T-cell (primary cell): ENCODE data around the gene ZFPM1. TPM values are rescaled to one million over a fixed set of nuclear protein-coding genes. Genes with fewer than 3 reads are reported as not detected.

Experiments used
- ATAC-seq, 4 experiments: fragments of 200-7000 bp in 3 of 4; fragments of 150-1000 bp in 1 of 4; cut with Tn5 transposase; replicated peaks in 1 of 4; 1 replicate in 3 of 4; 2 replicates in 1 of 4; pipeline ENCODE4 v1.10.0; 2021; ENCODE audit warnings: moderate library complexity in 3 of 4, mild to moderate bottlenecking in 2 of 4, moderate number of reproducible peaks in 1 of 4
- CTCF ChIA-PET, 2 donors: fragments of 300-600 bp; sonication (Branson Sonifier 250); formaldehyde crosslinking; loops; one replicate each; lab custom pipeline; 2022; ENCODE audit warnings: antibody characterized with exemption in 2 of 2; lab: Charles Lee
- POLR2A ChIA-PET, 2 donors: fragments of 300-600 bp; sonication (Branson Sonifier 250); formaldehyde crosslinking; loops; one replicate each; lab custom pipeline; 2022; ENCODE audit warnings: antibody characterized with exemption in 2 of 2; lab: Charles Lee
- DNase-seq, 35 experiments: peaks; one replicate each; pipeline versions ENCODE4 v3.0.0 to v3.0.0-alpha.2; 2013 to 2023
- H3K27ac ChIP-seq: one replicate; pipeline ENCODE4 v1.5.1; 2013; ENCODE audit warnings: low read length
- H3K27me3 ChIP-seq, 2 experiments: replicated peaks in 1 of 2; 1 replicate in 1 of 2; 2 replicates in 1 of 2; pipeline versions ENCODE4 v1.6.1 to v1.7.0; 2013; ENCODE audit warnings: low read length in 1 of 2, mixed read lengths in 1 of 2; ENCODE audit not compliant: control insufficient read depth in 2 of 2, insufficient read depth in 2 of 2; ENCODE audit errors: extremely low read depth in 1 of 2
- H3K36me3 ChIP-seq, 2 donors: 1 replicate in 1 of 2; 2 replicates in 1 of 2; pipeline versions ENCODE4 v1.6.1 to v1.7.0; 2013; ENCODE audit warnings: low read length in 1 of 2; ENCODE audit not compliant: control insufficient read depth in 2 of 2, insufficient read depth in 1 of 2; ENCODE audit errors: extremely low read depth in 1 of 2
- H3K4me1 ChIP-seq, 2 experiments: 1 replicate in 1 of 2; 2 replicates in 1 of 2; pipeline versions ENCODE4 v1.6.1 to v1.7.0; 2013; ENCODE audit warnings: low read length in 2 of 2, mixed read lengths in 1 of 2; ENCODE audit not compliant: insufficient read depth in 2 of 2, control insufficient read depth in 1 of 2; ENCODE audit errors: extremely low read depth in 1 of 2
- H3K4me3 ChIP-seq, 2 donors: 1 replicate in 1 of 2; 2 replicates in 1 of 2; pipeline versions ENCODE4 v1.5.1 to v1.7.0; 2013; ENCODE audit warnings: mild to moderate bottlenecking in 2 of 2, low read length in 1 of 2, moderate library complexity in 1 of 2; ENCODE audit not compliant: control insufficient read depth in 1 of 2; ENCODE audit errors: extremely low read depth in 1 of 2
- H3K9me3 ChIP-seq: 2 replicates; pipeline ENCODE4 v1.7.0; 2013
- H3K27ac Mint-ChIP-seq, 2 donors: one replicate each; pipeline ENCODE4 v1.8.0; 2020 to 2021; ENCODE audit warnings: mild to moderate bottlenecking in 2 of 2, mixed read lengths in 2 of 2
- H3K27me3 Mint-ChIP-seq, 2 donors: one replicate each; pipeline ENCODE4 v1.8.0; 2021 to 2022; ENCODE audit warnings: mixed read lengths in 2 of 2
- H3K36me3 Mint-ChIP-seq: one replicate; pipeline ENCODE4 v1.8.0; 2021; ENCODE audit warnings: mixed read lengths
- H3K4me1 Mint-ChIP-seq, 3 donors: one replicate each; pipeline ENCODE4 v1.8.0; 2020 to 2022; ENCODE audit warnings: mixed read lengths in 3 of 3, mild to moderate bottlenecking in 1 of 3
- H3K4me3 Mint-ChIP-seq, 3 donors: one replicate each; pipeline ENCODE4 v1.8.0; 2020 to 2022; ENCODE audit warnings: mild to moderate bottlenecking in 3 of 3, mixed read lengths in 3 of 3, moderate library complexity in 3 of 3
- H3K9me3 Mint-ChIP-seq, 3 donors: one replicate each; pipeline ENCODE4 v1.8.0; 2020 to 2022; ENCODE audit warnings: mixed read lengths in 3 of 3
- WGBS: methylation state at CpG from one replicate; pipeline ENCODE4 v1.1.5; 2013; ENCODE audit warnings: missing lambda C conversion rate; ENCODE audit not compliant: insufficient coverage; 5-methylcytosine and 5-hydroxymethylcytosine counted together
- total RNA-seq, 35 experiments: library from RNA in 6 of 35; stranded (reverse) in 6 of 35; fragments of 120-200 nt in 1 of 35; gene quantifications; one replicate each; pipeline versions ENCODE4 v1.2.1 to v1.2.4 and lab custom pipeline; 2013 to 2026

ZFPM1 gene
- total RNA-seq, 5 donors from 2014 or later (not counting 1 experiment from before 2014, with no cell fraction given) = 19.6 to 38.4 (median 33.1) TPM

DNA sequence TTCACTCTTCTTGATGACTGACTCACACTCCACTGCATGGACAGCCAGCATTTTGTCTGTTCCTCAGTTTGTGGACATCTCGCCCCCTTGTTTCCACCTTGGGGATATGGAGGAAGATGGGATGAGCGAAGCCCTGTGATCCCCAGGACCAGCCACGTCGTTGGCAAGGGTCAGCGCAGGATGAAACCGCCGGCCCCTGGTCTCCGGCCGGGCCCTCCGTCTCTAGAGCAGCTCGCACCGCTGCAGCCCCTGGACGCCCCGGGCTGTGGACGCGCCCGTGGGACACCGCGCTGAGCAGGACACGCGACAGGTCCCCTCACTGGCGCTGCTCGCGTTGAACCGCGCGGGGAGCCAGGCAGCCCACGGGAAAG, 116.5 kb downstream of the ZFPM1 start:
- H3K27me3 Mint-ChIP-seq = no peaks in the 10 kb centered on the region
- ChIA-PET CTCF (interaction anchor here (0.6 to 1.7 kb wide), 6 partner anchors 11 to 1121 kb away, joined by 3 to 10 read pairs (median 4); no protein-coding TSS in a partner anchor), POLR2A (interaction anchor here in 1 of 2 donors (0.7 to 1.8 kb wide), 3 partner anchors 28 to 540 kb away, joined by 3 to 16 read pairs (median 12); no protein-coding TSS in a partner anchor)
- no peaks in the 10 kb centered on the region for H3K36me3 Mint-ChIP-seq
- Histone ChIP-seq H3K4me3 (peak overlapping the region; percentile 56 to 76), H3K4me1 (peaks cover 9 to 31% of the 10 kb centered on the region in 2 experiments), H3K9me3 (no peaks in the 10 kb centered on the region), H3K27ac (peak overlapping the region; percentile 50), H3K27me3 (no peaks in the 10 kb centered on the region), H3K36me3 (peaks cover 0 to 19% of the 10 kb centered on the region in 2 donors)
- H3K27ac Mint-ChIP-seq = peak overlapping the region; percentile 78 to 88
- peak; percentile 27 to 52 (median 37) for ATAC-seq
- peak overlapping the region; percentile 72 to 83 (median 82) for H3K4me3 Mint-ChIP-seq
- DNase-seq = peak in 2 of 35 experiments; percentile 19 to 30
- no peaks in the 10 kb centered on the region for H3K9me3 Mint-ChIP-seq
- peaks cover 29 to 37% (median 36%) of the 10 kb centered on the region in 3 donors for H3K4me1 Mint-ChIP-seq
- whole genome bisulfite sequencing = 4% methylated on average over 24 of the region's 28 CpGs

DNA sequence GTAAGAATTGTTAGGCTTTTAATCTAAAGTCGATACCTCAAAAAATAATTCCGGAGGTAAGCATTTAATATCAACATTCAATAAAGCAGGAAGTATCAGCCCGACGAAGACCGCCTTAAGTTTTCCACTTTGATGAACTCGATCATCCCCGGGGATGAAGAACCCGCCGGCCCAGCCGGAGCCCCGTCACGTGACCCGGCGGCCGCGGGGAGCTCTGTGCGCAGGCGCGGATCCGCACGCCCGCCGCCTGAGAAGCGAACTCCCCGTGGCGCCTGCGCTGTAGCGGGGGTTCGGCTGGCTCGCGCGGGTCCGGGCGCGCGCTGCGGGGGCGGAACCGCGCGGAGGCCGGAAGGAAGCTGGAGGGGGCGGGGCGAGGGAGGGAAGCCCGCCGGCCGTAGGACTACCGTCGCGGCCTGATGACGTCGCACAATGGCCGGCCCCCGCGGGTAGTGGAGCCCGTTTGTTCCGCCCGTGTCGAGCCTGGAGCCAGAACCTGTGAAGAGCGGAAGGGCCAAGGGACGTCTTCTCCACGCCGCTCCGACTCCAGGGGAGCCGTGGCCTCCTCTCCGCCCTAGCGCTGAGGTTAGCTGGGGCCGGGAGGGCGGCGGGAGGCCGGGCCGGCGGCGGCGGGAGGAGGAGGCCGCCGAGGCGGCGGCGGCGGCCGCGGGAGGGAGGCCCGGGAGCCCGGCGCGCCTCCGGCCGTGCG, 117.1 kb downstream of the ZFPM1 start, which contains the start of gene ZC3H18:
TSS of gene ZC3H18 (plus strand) at position 419 of the 706 bp plus-strand sequence. CDS start 6,721 bp downstream, outside the sequence.
- ATAC-seq = peak; percentile 89 to 93 (median 92)
- ChIA-PET CTCF (interaction anchor here (0.5 to 1.7 kb wide), 11 partner anchors 11 to 1122 kb away, joined by 3 to 10 read pairs (median 4); partner anchors contain the start of gene ZNF778 (in 1 of the 2)), POLR2A (interaction anchor here in 1 of 2 donors (0.7 to 1.8 kb wide), 3 partner anchors 28 to 540 kb away, joined by 3 to 16 read pairs (median 12); no protein-coding TSS in a partner anchor)
- Mint-ChIP-seq H3K4me1 (peaks cover 29 to 37% (median 36%) of the 10 kb centered on the region in 3 donors), H3K4me3 (peak within 1 kb of the TSS; percentile 80 to 84 (median 82)), H3K9me3 (no peaks in the 10 kb centered on the region), H3K36me3 (peaks cover under 1% of the 10 kb centered on the region), H3K27me3 (no peaks in the 10 kb centered on the region), H3K27ac (peak within 1 kb of the TSS; percentile 78 to 88)
- Histone ChIP-seq H3K9me3 (no peaks in the 10 kb centered on the region), H3K4me3 (peak within 1 kb of the TSS; percentile 69 to 92), H3K27ac (peak within 1 kb of the TSS; percentile 64), H3K36me3 (peaks cover 0 to 20% of the 10 kb centered on the region in 2 donors), H3K27me3 (no peaks in the 10 kb centered on the region), H3K4me1 (peaks cover 9 to 31% of the 10 kb centered on the region in 2 experiments)
- DNase-seq = peak; percentile 92 to 100 (median 96)
- WGBS = under 1% methylated on average over 89 of the region's 90 CpGs

DNA sequence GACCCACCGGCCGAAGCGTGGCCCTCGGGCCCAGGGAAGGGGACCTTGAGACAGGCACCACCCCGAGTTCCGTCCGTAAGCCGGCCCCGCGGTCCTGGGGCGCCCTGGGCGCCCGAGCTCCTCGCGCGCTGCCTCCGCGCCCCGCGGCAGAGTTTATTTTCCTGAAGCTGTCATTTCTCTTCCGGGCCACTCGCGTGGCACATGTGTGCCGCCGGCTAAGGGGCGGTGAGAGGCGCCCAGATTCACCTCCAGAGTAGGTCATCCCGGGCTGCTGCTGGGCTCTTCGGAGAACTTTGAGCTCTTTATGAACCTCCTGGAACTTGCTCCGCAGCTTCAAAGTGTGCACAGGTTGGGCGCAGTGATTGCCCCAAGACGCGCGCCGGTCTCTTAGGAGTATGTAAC, 117.6 kb downstream of the ZFPM1 start:
- WGBS = under 1% methylated on average over 28 of the region's 35 CpGs
- Histone ChIP-seq H3K4me1 (peaks cover 9 to 31% of the 10 kb centered on the region in 2 experiments), H3K4me3 (peak overlapping the region; percentile 69 to 92), H3K36me3 (peaks cover 0 to 24% of the 10 kb centered on the region in 2 donors), H3K27me3 (no peaks in the 10 kb centered on the region), H3K27ac (peak overlapping the region; percentile 64), H3K9me3 (no peaks in the 10 kb centered on the region)
- POLR2A ChIA-PET = interaction anchor here in 1 of 2 donors (1.8 kb wide), 1 partner anchor 49 kb away, joined by 12 read pairs; no protein-coding TSS in a partner anchor
- Mint-ChIP-seq H3K27me3 (no peaks in the 10 kb centered on the region), H3K36me3 (peaks cover 4% of the 10 kb centered on the region), H3K27ac (peak overlapping the region; percentile 66 to 76), H3K9me3 (no peaks in the 10 kb centered on the region), H3K4me3 (peak overlapping the region; percentile 80 to 84 (median 82)), H3K4me1 (peaks cover 29 to 40% (median 39%) of the 10 kb centered on the region in 3 donors)
- ATAC-seq (peak; percentile 39 to 63 (median 52)), DNase-seq (peak in 29 of 35 experiments; percentile 3 to 63 (median 31))
- CTCF ChIA-PET = interaction anchor here (0.5 to 1.7 kb wide), 7 partner anchors 12 to 696 kb away, joined by 3 to 10 read pairs (median 4); partner anchors contain the start of gene ZNF778 (in 1 of the 2)

DNA sequence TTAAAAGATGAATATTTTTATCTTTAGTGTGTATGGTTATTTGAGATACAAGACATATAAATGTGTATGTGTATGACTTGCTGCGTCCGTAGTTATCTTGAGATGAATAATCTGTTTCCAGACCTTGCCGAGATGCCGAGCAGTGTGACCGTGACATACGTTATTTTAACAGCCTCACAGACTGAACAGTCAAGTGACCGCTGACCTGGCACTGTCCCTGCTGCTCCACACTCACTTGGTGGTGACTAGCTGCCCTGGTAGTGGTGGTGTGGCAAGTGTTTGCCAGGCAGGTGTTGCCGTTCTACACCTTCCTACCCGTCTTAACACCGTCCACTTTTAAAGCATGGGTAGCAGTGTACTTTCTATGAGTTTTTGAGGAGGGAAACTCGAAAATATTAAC, 122.2 kb downstream of the ZFPM1 start:
- 90% methylated on average over 6 of the region's 11 CpGs for WGBS
- Mint-ChIP-seq H3K36me3 (peaks cover 23% of the 10 kb centered on the region), H3K4me3 (no peak overlapping the region), H3K27ac (no peak overlapping the region), H3K9me3 (no peaks in the 10 kb centered on the region), H3K27me3 (no peaks in the 10 kb centered on the region), H3K4me1 (peaks cover 45 to 64% (median 62%) of the 10 kb centered on the region in 3 donors)
- H3K36me3 ChIP-seq = peaks cover 14 to 62% of the 10 kb centered on the region in 2 donors
- ATAC-seq = no peak
- no peaks in the 10 kb centered on the region for H3K9me3 ChIP-seq
- H3K4me3 ChIP-seq = no peak overlapping the region
- DNase-seq = no peak
- H3K27ac ChIP-seq = no peak overlapping the region
- POLR2A ChIA-PET = no interaction called here
- H3K27me3 ChIP-seq = no peaks in the 10 kb centered on the region
- CTCF ChIA-PET = no interaction called here
- H3K4me1 ChIP-seq = peaks cover 9 to 40% of the 10 kb centered on the region in 2 experiments

DNA sequence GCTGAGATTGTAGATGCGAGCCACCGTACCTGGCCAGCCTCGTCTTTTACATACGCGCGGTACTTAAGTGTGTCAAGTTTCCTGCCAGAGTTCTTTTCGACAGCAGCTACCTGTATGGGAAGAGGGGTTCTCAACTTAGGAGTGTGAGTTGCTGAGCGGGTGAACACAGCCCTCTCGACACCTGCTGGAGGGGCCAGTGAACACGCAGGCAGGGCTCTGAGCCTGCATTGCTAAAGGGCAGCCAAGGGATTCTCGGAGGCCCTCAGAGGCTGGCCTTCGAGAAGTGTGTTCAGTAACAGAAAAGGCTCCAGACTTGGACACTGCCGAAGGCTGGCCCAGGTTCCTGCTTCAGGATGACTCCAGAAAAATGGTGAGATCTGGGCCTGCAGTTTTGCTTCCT, 123.2 kb downstream of the ZFPM1 start:
- no peak for ATAC-seq
- Histone ChIP-seq H3K27ac (no peak overlapping the region), H3K27me3 (no peaks in the 10 kb centered on the region), H3K36me3 (peaks cover 19 to 73% of the 10 kb centered on the region in 2 donors), H3K9me3 (no peaks in the 10 kb centered on the region), H3K4me3 (no peak overlapping the region), H3K4me1 (peaks cover 5 to 33% of the 10 kb centered on the region in 2 experiments)
- CTCF ChIA-PET = no interaction called here
- no peak overlapping the region for H3K4me3 Mint-ChIP-seq
- H3K36me3 Mint-ChIP-seq = peaks cover 31% of the 10 kb centered on the region
- H3K27me3 Mint-ChIP-seq = no peaks in the 10 kb centered on the region
- H3K27ac Mint-ChIP-seq = no peak overlapping the region
- 98% methylated on average over 13 of the region's 13 CpGs for WGBS
- no peak for DNase-seq
- no peaks in the 10 kb centered on the region for H3K9me3 Mint-ChIP-seq
- H3K4me1 Mint-ChIP-seq = peaks cover 50 to 67% (median 66%) of the 10 kb centered on the region in 3 donors
- POLR2A ChIA-PET = no interaction called here

DNA sequence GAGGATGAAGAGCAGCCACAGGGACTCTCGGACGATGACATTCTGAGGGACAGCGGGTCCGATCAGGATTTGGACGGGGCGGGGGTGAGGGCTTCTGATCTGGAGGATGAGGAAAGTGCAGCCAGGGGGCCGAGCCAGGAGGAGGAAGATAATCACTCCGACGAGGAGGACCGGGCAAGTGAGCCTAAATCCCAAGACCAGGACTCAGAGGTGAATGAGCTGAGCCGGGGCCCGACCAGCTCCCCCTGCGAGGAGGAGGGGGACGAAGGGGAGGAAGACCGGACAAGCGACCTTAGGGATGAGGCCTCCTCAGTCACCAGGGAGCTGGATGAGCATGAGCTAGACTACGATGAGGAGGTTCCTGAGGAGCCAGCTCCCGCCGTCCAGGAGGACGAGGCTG, 124.1 kb downstream of the ZFPM1 start:
- peaks cover 36% of the 10 kb centered on the region for H3K36me3 Mint-ChIP-seq
- WGBS = 97% methylated on average over 16 of the region's 20 CpGs
- Histone ChIP-seq H3K4me1 (peaks cover 0 to 26% of the 10 kb centered on the region in 2 experiments), H3K27ac (no peak overlapping the region), H3K4me3 (no peak overlapping the region), H3K27me3 (no peaks in the 10 kb centered on the region), H3K9me3 (no peaks in the 10 kb centered on the region), H3K36me3 (peaks cover 22 to 77% of the 10 kb centered on the region in 2 donors)
- H3K4me3 Mint-ChIP-seq = no peak overlapping the region
- ATAC-seq (no peak), DNase-seq (no peak)
- no peaks in the 10 kb centered on the region for H3K9me3 Mint-ChIP-seq
- H3K4me1 Mint-ChIP-seq = peaks cover 46 to 61% (median 61%) of the 10 kb centered on the region in 3 donors
- H3K27me3 Mint-ChIP-seq = no peaks in the 10 kb centered on the region
- ChIA-PET POLR2A (no interaction called here), CTCF (no interaction called here)
- no peak overlapping the region for H3K27ac Mint-ChIP-seq
